Loucy (cell line): Measurements from ENCODE around the gene SELENBP1.
A peak's percentile ranks its signal among the peaks of the same experiment; 100 is the strongest.

ENCODE experiments used
- H2AFZ ChIP-seq: fragments of 200-600 bp; sonication (generic); 2 replicates; pipeline ENCODE4 v1.6.0; 2016; ENCODE audit warnings: antibody characterized with exemption, mild to moderate bottlenecking, low read length, moderate library complexity
- H3F3A ChIP-seq: fragments of 200-600 bp; 2 replicates; pipeline ENCODE4 v1.6.0; 2016; ENCODE audit warnings: antibody characterized with exemption, low read depth, mild to moderate bottlenecking
- H3K27me3 ChIP-seq: fragments of 200-600 bp; sonication (generic); 2 replicates; pipeline ENCODE4 v1.6.1; 2014; ENCODE audit warnings: low read length, mild to moderate bottlenecking; ENCODE audit not compliant: insufficient read depth, poor library complexity, severe bottlenecking
- H3K36me3 ChIP-seq: fragments of 200-600 bp; sonication (generic); 2 replicates; pipeline ENCODE4 v1.6.1; 2016; ENCODE audit warnings: low read length; ENCODE audit not compliant: insufficient read depth
- H3K4me1 ChIP-seq: fragments of 200-600 bp; sonication (generic); 2 replicates; pipeline ENCODE4 v1.5.1; 2014; ENCODE audit warnings: low read length, mild to moderate bottlenecking; ENCODE audit not compliant: insufficient read depth, poor library complexity, severe bottlenecking
- H3K4me2 ChIP-seq: fragments of 200-600 bp; sonication (generic); 2 replicates; pipeline ENCODE4 v1.6.0; 2014; ENCODE audit warnings: antibody characterized with exemption, low read length, low read depth, mild to moderate bottlenecking; ENCODE audit not compliant: poor library complexity, severe bottlenecking
- H3K4me3 ChIP-seq: fragments of 200-600 bp; sonication (generic); 2 replicates; pipeline ENCODE4 v1.5.1; 2014; ENCODE audit warnings: low read length, mild to moderate bottlenecking, mixed read lengths; ENCODE audit not compliant: poor library complexity, severe bottlenecking
- H3K79me2 ChIP-seq: fragments of 200-600 bp; sonication (generic); 2 replicates; pipeline ENCODE4 v1.6.1; 2014; ENCODE audit warnings: low read length; ENCODE audit not compliant: insufficient read depth
- H3K9ac ChIP-seq: fragments of 200-600 bp; sonication (generic); 2 replicates; pipeline ENCODE4 v1.6.0; 2014; ENCODE audit warnings: mild to moderate bottlenecking, low read depth, low read length, moderate library complexity; ENCODE audit not compliant: poor library complexity, severe bottlenecking
- H3K9me2 ChIP-seq: fragments of 200-600 bp; sonication (generic); replicated peaks from 2 replicates; pipeline ENCODE4 v1.6.1; 2016; ENCODE audit warnings: low read depth, low read length, mixed read lengths
- H3K9me3 ChIP-seq: fragments of 200-600 bp; sonication (generic); 2 replicates; pipeline ENCODE4 v1.6.1; 2014; ENCODE audit warnings: mild to moderate bottlenecking, antibody characterized with exemption, low read length, low read depth; ENCODE audit not compliant: insufficient read depth
- H4K20me1 ChIP-seq: fragments of 200-600 bp; sonication (generic); 2 replicates; pipeline ENCODE4 v1.6.0; 2014; ENCODE audit warnings: antibody characterized with exemption, low read length, mild to moderate bottlenecking; ENCODE audit not compliant: insufficient read depth, poor library complexity, severe bottlenecking
- CTCF ChIP-seq: fragments of 200-600 bp; sonication (generic); conservative IDR thresholded peaks from 2 replicates; pipeline ENCODE4 v1.5.1; 2014; ENCODE audit warnings: mild to moderate bottlenecking, antibody characterized with exemption, low read length
- EZH2phosphoT487 ChIP-seq: fragments of 200-600 bp; IDR thresholded peaks from 2 replicates; pipeline ENCODE4 v1.6.1; 2018; ENCODE audit warnings: antibody characterized with exemption, mild to moderate bottlenecking, moderate library complexity, borderline replicate concordance

The SELENBP1 gene

GRCh38 chr1:151343587-151343986 is 28.9 kb downstream of the SELENBP1 start:
- peaks cover 27% of the 10 kb centered on the region for H4K20me1 ChIP-seq
- H3K4me1 ChIP-seq = peaks cover 31% of the 10 kb centered on the region
- H3K27me3 ChIP-seq = no peaks in the 10 kb centered on the region
- H3K4me2 ChIP-seq = peak overlapping the region; percentile 97
- no peaks in the 10 kb centered on the region for H3K9me2 ChIP-seq
- H3K9ac ChIP-seq = no peak overlapping the region
- H3K79me2 ChIP-seq = peaks cover 34% of the 10 kb centered on the region
- no peak overlapping the region for H2AFZ ChIP-seq
- peaks cover 12% of the 10 kb centered on the region for H3F3A ChIP-seq
- no peak for TF ChIP-seq EZH2phosphoT487
- no peak for TF ChIP-seq CTCF
- H3K9me3 ChIP-seq = no peaks in the 10 kb centered on the region
- peaks cover 28% of the 10 kb centered on the region; the same call in 1 of the 2 replicates for H3K36me3 ChIP-seq
- H3K4me3 ChIP-seq = no peak overlapping the region

- peaks cover 28% of the 10 kb centered on the region; the same call in 1 of the 2 replicates for H3K36me3 ChIP-seq
- H3K79me2 ChIP-seq = peaks cover 34% of the 10 kb centered on the region
- no peak overlapping the region for H3K4me3 ChIP-seq
- H3K4me2 ChIP-seq = no peak overlapping the region
- H4K20me1 ChIP-seq = peaks cover 27% of the 10 kb centered on the region
- no peaks in the 10 kb centered on the region for H3K9me2 ChIP-seq
- no peak overlapping the region for H2AFZ ChIP-seq
- no peak overlapping the region for H3K9ac ChIP-seq
- H3K4me1 ChIP-seq = peaks cover 23% of the 10 kb centered on the region
- H3F3A ChIP-seq = peaks cover 12% of the 10 kb centered on the region
- H3K9me3 ChIP-seq = no peaks in the 10 kb centered on the region
- H3K27me3 ChIP-seq = no peaks in the 10 kb centered on the region
- TF ChIP-seq EZH2phosphoT487 (no peak), CTCF (no peak)
Observed at GRCh38 chr1:151342569-151342968, 29.9 kb downstream of the SELENBP1 start.

- H3K9me2 ChIP-seq = no peaks in the 10 kb centered on the region
- H3K4me1 ChIP-seq = peaks cover 22% of the 10 kb centered on the region
- H3K79me2 ChIP-seq = peaks cover 34% of the 10 kb centered on the region
- H2AFZ ChIP-seq = no peak overlapping the region
- H3K9me3 ChIP-seq = no peaks in the 10 kb centered on the region
- no peaks in the 10 kb centered on the region for H3K27me3 ChIP-seq
- H3K36me3 ChIP-seq = peaks cover 28% of the 10 kb centered on the region; the same call in 1 of the 2 replicates
- no peak overlapping the region for H3K4me3 ChIP-seq
- peaks cover 12% of the 10 kb centered on the region for H3F3A ChIP-seq
- TF ChIP-seq CTCF (no peak), EZH2phosphoT487 (no peak)
- no peak overlapping the region for H3K4me2 ChIP-seq
- H4K20me1 ChIP-seq = peaks cover 27% of the 10 kb centered on the region
- H3K9ac ChIP-seq = no peak overlapping the region
Observed at GRCh38 chr1:151342021-151342420, 30.5 kb downstream of the SELENBP1 start.
